ENCODE measurements around the gene SLX9. TPM values are rescaled to one million over a fixed set of nuclear protein-coding genes. Genes with fewer than 3 reads are reported as not detected.

SLX9 gene
- total RNA-seq, 1 experiment from 2014 or later, result 80.1 TPM

GRCh38 chr21:44970766-44971671 is 31.2 kb downstream of the SLX9 start:
- Histone ChIP-seq H3K4me3 (ENCODE audit: low read length) (no peak overlapping the region), H3K9ac (ENCODE audit: low read length) (no peak overlapping the region)

GRCh38 chr21:44971672-44971995 is 31.8 kb downstream of the SLX9 start:
- ATAC-seq, result no peak
- no peak for DNase-seq

More at GRCh38 chr21:44970766-44971671, 31.2 kb downstream of the SLX9 start:
- Histone ChIP-seq H3K27ac (ENCODE audit: low read length) (no peak overlapping the region), H3K9me3 (ENCODE audit: low read length) (no peaks in the 10 kb centered on the region), H3K79me2 (ENCODE audit: low read length) (no peaks in the 10 kb centered on the region), H3K4me1 (ENCODE audit: insufficient read depth, low read length) (peaks cover 13% of the 10 kb centered on the region; the same call in 1 of the 2 replicates), H4K20me1 (ENCODE audit: low read length) (no peaks in the 10 kb centered on the region), H3K27me3 (ENCODE audit: low read length) (no peaks in the 10 kb centered on the region), H2AFZ (ENCODE audit: low read length) (no peak overlapping the region), H3K9me2 (replicated peaks; ENCODE audit: low read length) (no peaks in the 10 kb centered on the region), H3K4me2 (ENCODE audit: low read length) (no peak overlapping the region), H3K36me3 (ENCODE audit: low read depth, low read length) (peaks cover 9% of the 10 kb centered on the region; the same call in 1 of the 2 replicates), H3F3A (ENCODE audit: low read length, unreplicated experiment) (no peaks in the 10 kb centered on the region)
- ChIA-PET POLR2A (ENCODE audit: unreplicated experiment) (no interaction called here), CTCF (no interaction called here)
- TF ChIP-seq EZH2 (IDR thresholded peaks at IDR 0.05; ENCODE audit: low read length, unreplicated experiment), result no peak
- BruUV-seq (replicated peaks), result no TSS peak
- intact Hi-C loops (cut with micrococcal nuclease), result no loop called here
- no peak for ATAC-seq
- no peak for DNase-seq

GRCh38 chr21:44972301-44972814 is 32.5 kb downstream of the SLX9 start:
- Histone ChIP-seq H4K20me1 (ENCODE audit: low read length) (no peaks in the 10 kb centered on the region), H3K4me1 (ENCODE audit: insufficient read depth, low read length) (peaks cover 13% of the 10 kb centered on the region; the same call in 1 of the 2 replicates), H3K9ac (ENCODE audit: low read length) (no peak overlapping the region), H2AFZ (ENCODE audit: low read length) (no peak overlapping the region), H3K4me2 (ENCODE audit: low read length) (no peak overlapping the region), H3K36me3 (ENCODE audit: low read depth, low read length) (peaks cover 6% of the 10 kb centered on the region; the same call in 1 of the 2 replicates), H3F3A (ENCODE audit: low read length, unreplicated experiment) (no peaks in the 10 kb centered on the region), H3K79me2 (ENCODE audit: low read length) (no peaks in the 10 kb centered on the region), H3K9me2 (replicated peaks; ENCODE audit: low read length) (no peaks in the 10 kb centered on the region), H3K27me3 (ENCODE audit: low read length) (no peaks in the 10 kb centered on the region), H3K4me3 (ENCODE audit: low read length) (no peak overlapping the region), H3K9me3 (ENCODE audit: low read length) (no peaks in the 10 kb centered on the region), H3K27ac (ENCODE audit: low read length) (no peak overlapping the region)
- CTCF ChIA-PET, result interaction anchor here (0.5 to 1.9 kb wide), 2 partner anchors 130 to 133 kb away, joined by 3 to 7 read pairs; no protein-coding TSS in a partner anchor
- peak; percentile 36 for ATAC-seq
- no TSS peak for BruUV-seq (replicated peaks)
- DNase-seq, result peak; percentile 16
- POLR2A ChIA-PET (ENCODE audit: unreplicated experiment), result no interaction called here
- TF ChIP-seq EZH2 (IDR thresholded peaks at IDR 0.05; ENCODE audit: low read length, unreplicated experiment) (no peak), CTCF (conservative IDR thresholded peaks at IDR 0.05; ENCODE audit: low read depth, low read length) (peak; percentile 31; the same call in 1 of the 2 replicates), EZH2phosphoT487 (IDR thresholded peaks at IDR 0.05; ENCODE audit: borderline replicate concordance, low read length) (no peak)
- intact Hi-C loops (cut with micrococcal nuclease), result no loop called here

More at GRCh38 chr21:44971672-44971995, 31.8 kb downstream of the SLX9 start:
- no peaks in the 10 kb centered on the region for H3K27me3 ChIP-seq (ENCODE audit: low read length)
- H3K9ac ChIP-seq (ENCODE audit: low read length), result no peak overlapping the region
- intact Hi-C loops (cut with micrococcal nuclease), result no loop called here
- H4K20me1 ChIP-seq (ENCODE audit: low read length), result no peaks in the 10 kb centered on the region
- H3K9me2 ChIP-seq (replicated peaks; ENCODE audit: low read length), result no peaks in the 10 kb centered on the region
- H3K4me3 ChIP-seq (ENCODE audit: low read length), result no peak overlapping the region
- H3K79me2 ChIP-seq (ENCODE audit: low read length), result no peaks in the 10 kb centered on the region
- no TSS peak for BruUV-seq (replicated peaks)
- TF ChIP-seq EZH2 (IDR thresholded peaks at IDR 0.05; ENCODE audit: low read length, unreplicated experiment), result no peak
- TF ChIP-seq CTCF (conservative IDR thresholded peaks at IDR 0.05; ENCODE audit: low read depth, low read length), result no peak
- TF ChIP-seq EZH2phosphoT487 (IDR thresholded peaks at IDR 0.05; ENCODE audit: borderline replicate concordance, low read length), result no peak
- CTCF ChIA-PET, result interaction anchor here (1.9 kb wide), 1 partner anchor 131 kb away, joined by 7 read pairs; no protein-coding TSS in a partner anchor
- H2AFZ ChIP-seq (ENCODE audit: low read length), result no peak overlapping the region
- H3K27ac ChIP-seq (ENCODE audit: low read length), result no peak overlapping the region
- H3K4me2 ChIP-seq (ENCODE audit: low read length), result no peak overlapping the region
- H3K9me3 ChIP-seq (ENCODE audit: low read length), result no peaks in the 10 kb centered on the region
- H3K36me3 ChIP-seq (ENCODE audit: low read depth, low read length), result peaks cover 9% of the 10 kb centered on the region; the same call in 1 of the 2 replicates
- H3K4me1 ChIP-seq (ENCODE audit: insufficient read depth, low read length), result peaks cover 13% of the 10 kb centered on the region; the same call in 1 of the 2 replicates
- no peaks in the 10 kb centered on the region for H3F3A ChIP-seq (ENCODE audit: low read length, unreplicated experiment)
- POLR2A ChIA-PET (ENCODE audit: unreplicated experiment), result no interaction called here
